ENCODE results near the gene ZBTB17. TPM values are rescaled to one million over a fixed set of nuclear protein-coding genes. Genes with fewer than 3 reads are reported as not detected.

ZBTB17 gene
- total and polyA plus RNA-seq, 2 experiments from 2014 or later, result 16.8 to 32.3 TPM

DNA sequence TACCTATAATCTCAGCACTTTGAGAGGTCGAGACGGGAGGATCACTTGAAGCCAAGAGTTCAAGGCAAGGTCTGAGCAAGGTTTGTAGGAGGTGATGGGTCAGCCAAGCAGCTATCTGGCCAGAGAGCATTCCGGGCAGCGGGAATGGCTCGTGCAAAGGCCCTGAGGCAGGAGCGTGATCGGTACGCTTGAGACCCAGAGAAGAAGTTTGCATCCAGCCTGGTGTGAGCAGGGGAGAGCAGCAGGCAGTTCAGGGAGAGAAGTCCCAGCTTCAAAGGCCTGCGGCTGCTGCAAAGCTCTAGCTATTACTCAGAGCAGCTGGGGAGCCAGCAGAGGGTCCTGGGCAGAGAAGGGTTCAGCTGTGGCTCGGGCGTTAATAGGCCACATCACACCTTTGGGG lies 23.0 kb upstream of the ZBTB17 start:
- no peak overlapping the region for H3K4me2 ChIP-seq
- no peaks in the 10 kb centered on the region for H3K4me1 ChIP-seq (ENCODE audit: insufficient read depth)
- no peak overlapping the region for H3K4me3 ChIP-seq
- H2AFZ ChIP-seq, result no peak overlapping the region
- no peak overlapping the region for H3K27ac ChIP-seq
- no peaks in the 10 kb centered on the region for H3K9me2 ChIP-seq (replicated peaks; ENCODE audit: insufficient read depth)
- no peaks in the 10 kb centered on the region for H3K36me3 ChIP-seq (replicated peaks; ENCODE audit: insufficient read depth, low read depth)
- no peaks in the 10 kb centered on the region for H3K27me3 ChIP-seq
- H3K79me2 ChIP-seq, result no peaks in the 10 kb centered on the region
- no peaks in the 10 kb centered on the region for H4K20me1 ChIP-seq (ENCODE audit: insufficient read depth, poor library complexity, severe bottlenecking)
- DNase-seq (ENCODE audit: low spot score), result no peak
- TF ChIP-seq EZH2phosphoT487 (IDR thresholded peaks at IDR 0.05; ENCODE audit: low read depth, severe bottlenecking, unreplicated experiment) (no peak), EZH2 (IDR thresholded peaks at IDR 0.05; ENCODE audit: borderline replicate concordance) (no peak)
- TF ChIP-seq, protein P1, sequence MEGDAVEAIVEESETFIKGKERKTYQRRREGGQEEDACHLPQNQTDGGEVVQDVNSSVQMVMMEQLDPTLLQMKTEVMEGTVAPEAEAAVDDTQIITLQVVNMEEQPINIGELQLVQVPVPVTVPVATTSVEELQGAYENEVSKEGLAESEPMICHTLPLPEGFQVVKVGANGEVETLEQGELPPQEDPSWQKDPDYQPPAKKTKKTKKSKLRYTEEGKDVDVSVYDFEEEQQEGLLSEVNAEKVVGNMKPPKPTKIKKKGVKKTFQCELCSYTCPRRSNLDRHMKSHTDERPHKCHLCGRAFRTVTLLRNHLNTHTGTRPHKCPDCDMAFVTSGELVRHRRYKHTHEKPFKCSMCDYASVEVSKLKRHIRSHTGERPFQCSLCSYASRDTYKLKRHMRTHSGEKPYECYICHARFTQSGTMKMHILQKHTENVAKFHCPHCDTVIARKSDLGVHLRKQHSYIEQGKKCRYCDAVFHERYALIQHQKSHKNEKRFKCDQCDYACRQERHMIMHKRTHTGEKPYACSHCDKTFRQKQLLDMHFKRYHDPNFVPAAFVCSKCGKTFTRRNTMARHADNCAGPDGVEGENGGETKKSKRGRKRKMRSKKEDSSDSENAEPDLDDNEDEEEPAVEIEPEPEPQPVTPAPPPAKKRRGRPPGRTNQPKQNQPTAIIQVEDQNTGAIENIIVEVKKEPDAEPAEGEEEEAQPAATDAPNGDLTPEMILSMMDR (IDR thresholded peaks at IDR 0.05; ENCODE audit: poor library complexity), result no peak
- H3K9me3 ChIP-seq (ENCODE audit: low read depth), result no peaks in the 10 kb centered on the region
- WGBS (ENCODE audit: low lambda C conversion rate, missing lambda C conversion rate), result 90% methylated on average over 11 of the region's 11 CpGs

GRCh38 chr1:15997637-15998280 lies 21.9 kb upstream of the ZBTB17 start:
- TF ChIP-seq, protein P1 (IDR thresholded peaks at IDR 0.05; ENCODE audit: poor library complexity), result no peak
- TF ChIP-seq EZH2 (IDR thresholded peaks at IDR 0.05; ENCODE audit: borderline replicate concordance) (no peak), EZH2phosphoT487 (IDR thresholded peaks at IDR 0.05; ENCODE audit: low read depth, severe bottlenecking, unreplicated experiment) (no peak)
- no peak for DNase-seq (ENCODE audit: low spot score)
- Histone ChIP-seq H3K79me2 (no peaks in the 10 kb centered on the region), H4K20me1 (ENCODE audit: insufficient read depth, poor library complexity, severe bottlenecking) (no peaks in the 10 kb centered on the region), H3K27me3 (no peaks in the 10 kb centered on the region), H3K4me3 (no peak overlapping the region), H3K9me2 (replicated peaks; ENCODE audit: insufficient read depth) (no peaks in the 10 kb centered on the region), H3K9me3 (ENCODE audit: low read depth) (no peaks in the 10 kb centered on the region), H2AFZ (no peak overlapping the region), H3K4me1 (ENCODE audit: insufficient read depth) (no peaks in the 10 kb centered on the region), H3K36me3 (replicated peaks; ENCODE audit: insufficient read depth, low read depth) (no peaks in the 10 kb centered on the region), H3K4me2 (no peak overlapping the region), H3K27ac (no peak overlapping the region)
- WGBS (ENCODE audit: low lambda C conversion rate, missing lambda C conversion rate), result 81% methylated on average over 9 of the region's 9 CpGs

DNA sequence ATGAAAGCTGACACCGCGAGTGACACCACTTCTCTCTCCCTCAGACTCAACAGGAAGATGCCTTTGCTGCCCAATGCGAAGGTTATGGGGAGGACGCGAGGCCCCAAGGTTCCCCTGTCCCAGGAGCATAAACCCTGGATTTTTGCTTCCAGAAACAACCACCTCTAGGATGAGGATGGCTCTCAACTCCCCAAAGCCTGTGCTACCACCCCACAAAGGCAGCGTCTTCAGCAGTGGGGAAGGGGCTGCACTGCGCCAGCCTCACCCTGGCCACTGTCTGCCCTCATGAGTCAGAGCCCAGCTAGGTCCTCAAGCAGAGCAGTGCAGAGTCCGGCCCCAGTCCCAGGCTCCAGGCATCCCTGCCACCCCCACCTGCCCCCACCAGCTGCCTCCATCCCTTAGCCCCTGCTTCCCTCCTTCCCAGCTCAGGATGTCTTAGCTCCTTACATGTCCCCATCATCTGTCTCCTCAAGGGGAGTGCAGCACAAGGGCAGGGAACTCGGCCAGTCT lies 21.2 kb upstream of the ZBTB17 start:
- no peak for DNase-seq (ENCODE audit: low spot score)
- no peaks in the 10 kb centered on the region for H3K9me3 ChIP-seq (ENCODE audit: low read depth)
- H3K27ac ChIP-seq, result no peak overlapping the region
- no peaks in the 10 kb centered on the region for H3K79me2 ChIP-seq
- WGBS (ENCODE audit: low lambda C conversion rate, missing lambda C conversion rate), result 81% methylated on average over 8 of the region's 9 CpGs
- no peaks in the 10 kb centered on the region for H3K9me2 ChIP-seq (replicated peaks; ENCODE audit: insufficient read depth)
- no peak overlapping the region for H3K4me3 ChIP-seq
- H4K20me1 ChIP-seq (ENCODE audit: insufficient read depth, poor library complexity, severe bottlenecking), result no peaks in the 10 kb centered on the region
- no peak overlapping the region for H3K4me2 ChIP-seq
- H2AFZ ChIP-seq, result no peak overlapping the region
- H3K36me3 ChIP-seq (replicated peaks; ENCODE audit: insufficient read depth, low read depth), result no peaks in the 10 kb centered on the region
- H3K27me3 ChIP-seq, result no peaks in the 10 kb centered on the region
- TF ChIP-seq EZH2phosphoT487 (IDR thresholded peaks at IDR 0.05; ENCODE audit: low read depth, severe bottlenecking, unreplicated experiment) (no peak), EZH2 (IDR thresholded peaks at IDR 0.05; ENCODE audit: borderline replicate concordance) (no peak)
- TF ChIP-seq, protein P1 (IDR thresholded peaks at IDR 0.05; ENCODE audit: poor library complexity), result no peak
- H3K4me1 ChIP-seq (ENCODE audit: insufficient read depth), result no peaks in the 10 kb centered on the region

All from hepatocyte (in vitro differentiated cells).